ENCODE results near the gene MAU2. TPM values are rescaled to one million over a fixed set of nuclear protein-coding genes. Genes with fewer than 3 reads are reported as not detected.
A peak's percentile ranks its signal among the peaks of the same experiment; 100 is the strongest.

Gene MAU2
- total RNA-seq, 1 experiment from 2014 or later = 48.4 TPM

DNA sequence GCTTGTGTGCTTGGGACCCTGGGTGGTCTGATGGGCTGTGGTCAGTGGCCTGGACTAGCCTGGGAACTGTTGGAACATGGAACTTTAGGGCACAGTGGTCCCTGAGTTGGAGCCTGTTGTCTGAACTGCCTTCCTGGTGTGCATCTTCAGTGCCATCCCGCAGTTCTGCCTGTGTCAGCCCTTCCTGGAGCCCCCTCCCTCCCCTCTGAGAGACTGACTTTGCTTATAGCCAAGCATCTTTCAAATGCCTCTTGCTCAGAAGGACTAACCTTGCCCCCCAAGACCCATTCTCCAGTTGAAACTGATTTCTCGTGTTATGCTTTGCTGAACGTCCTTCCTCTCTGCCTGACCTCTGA, 14.3 kb downstream of the MAU2 start:
- Histone ChIP-seq H3K9me3 (ENCODE audit: control insufficient read depth, low read depth, low read length) (no peaks in the 10 kb centered on the region), H2BK5ac (ENCODE audit: insufficient read length, low read length) (no peak overlapping the region), H2BK20ac (ENCODE audit: low read depth, low read length, poor library complexity, severe bottlenecking) (no peak overlapping the region), H4K5ac (ENCODE audit: insufficient read length, low read depth, low read length) (no peak overlapping the region), H3K56ac (ENCODE audit: insufficient read length, low read depth, low read length) (no peak overlapping the region), H2BK15ac (ENCODE audit: low read depth, low read length) (no peak overlapping the region), H2AK5ac (ENCODE audit: insufficient read length, low read length) (no peak overlapping the region), H3K9ac (ENCODE audit: extremely low read depth, insufficient read length, low read length) (no peak overlapping the region), H3K23me2 (ENCODE audit: insufficient read length, low read depth, low read length, poor library complexity, severe bottlenecking) (no peaks in the 10 kb centered on the region), H3T11ph (ENCODE audit: low read length) (no peak overlapping the region), H2AFZ (ENCODE audit: low read length) (no peak overlapping the region), H3K27me3 (ENCODE audit: insufficient read depth, low read length) (no peaks in the 10 kb centered on the region), H4K20me1 (ENCODE audit: control insufficient read depth, insufficient read depth, insufficient read length) (no peaks in the 10 kb centered on the region), H3K14ac (ENCODE audit: insufficient read depth, low read length) (no peak overlapping the region), H4K8ac (replicated peaks; ENCODE audit: insufficient read length, low read depth, low read length) (no peak overlapping the region), H2BK12ac (ENCODE audit: insufficient read length, low read depth, low read length) (no peak overlapping the region), H4K91ac (ENCODE audit: insufficient read length, low read depth, low read length) (no peak overlapping the region), H3K4me1 (ENCODE audit: insufficient read depth, low read length) (no peaks in the 10 kb centered on the region), H3K79me1 (ENCODE audit: insufficient read depth, low read depth, low read length, poor library complexity, severe bottlenecking) (no peaks in the 10 kb centered on the region), H3K4me2 (ENCODE audit: insufficient read depth, insufficient read length, low read length) (no peak overlapping the region), H3K4ac (ENCODE audit: low read depth, low read length) (no peak overlapping the region), H3K23ac (ENCODE audit: insufficient read length, low read depth, low read length) (no peak overlapping the region), H3K27ac (ENCODE audit: insufficient read length, low read depth, low read length) (no peak overlapping the region), H3K79me2 (ENCODE audit: insufficient read depth, low read length) (no peaks in the 10 kb centered on the region), H2BK120ac (ENCODE audit: low read depth, low read length, poor library complexity, severe bottlenecking) (no peak overlapping the region), H3K18ac (ENCODE audit: insufficient read length, low read depth, low read length) (no peak overlapping the region)
- H3K27me3 Mint-ChIP-seq (ENCODE audit: low read depth) = no peaks in the 10 kb centered on the region
- no peak overlapping the region for H3K4me3 Mint-ChIP-seq
- TF ChIP-seq, protein P1, sequence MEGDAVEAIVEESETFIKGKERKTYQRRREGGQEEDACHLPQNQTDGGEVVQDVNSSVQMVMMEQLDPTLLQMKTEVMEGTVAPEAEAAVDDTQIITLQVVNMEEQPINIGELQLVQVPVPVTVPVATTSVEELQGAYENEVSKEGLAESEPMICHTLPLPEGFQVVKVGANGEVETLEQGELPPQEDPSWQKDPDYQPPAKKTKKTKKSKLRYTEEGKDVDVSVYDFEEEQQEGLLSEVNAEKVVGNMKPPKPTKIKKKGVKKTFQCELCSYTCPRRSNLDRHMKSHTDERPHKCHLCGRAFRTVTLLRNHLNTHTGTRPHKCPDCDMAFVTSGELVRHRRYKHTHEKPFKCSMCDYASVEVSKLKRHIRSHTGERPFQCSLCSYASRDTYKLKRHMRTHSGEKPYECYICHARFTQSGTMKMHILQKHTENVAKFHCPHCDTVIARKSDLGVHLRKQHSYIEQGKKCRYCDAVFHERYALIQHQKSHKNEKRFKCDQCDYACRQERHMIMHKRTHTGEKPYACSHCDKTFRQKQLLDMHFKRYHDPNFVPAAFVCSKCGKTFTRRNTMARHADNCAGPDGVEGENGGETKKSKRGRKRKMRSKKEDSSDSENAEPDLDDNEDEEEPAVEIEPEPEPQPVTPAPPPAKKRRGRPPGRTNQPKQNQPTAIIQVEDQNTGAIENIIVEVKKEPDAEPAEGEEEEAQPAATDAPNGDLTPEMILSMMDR (conservative IDR thresholded peaks at IDR 0.05) = no peak
- H3K9me3 Mint-ChIP-seq = no peaks in the 10 kb centered on the region
- WGBS (ENCODE audit: extremely low coverage, insufficient read length, low lambda C conversion rate) = no CpG with 5 or more reads among the region's 3 CpGs
- peaks cover 15 to 53% (median 50%) of the 10 kb centered on the region in 3 experiments; a peak in 6 of 7 replicates for H3K36me3 Mint-ChIP-seq (ENCODE audit: insufficient read depth in 1 of 3, low read depth in 3 of 3)
- peak overlapping the region in 2 of 3 experiments; percentile 91 to 92; a peak in 4 of 7 replicates for H3K27ac Mint-ChIP-seq
- DNase-seq = no peak
- H3K4me1 Mint-ChIP-seq = no peaks in the 10 kb centered on the region

Data from H9 (cell line).